GM15510 (cell line): ENCODE results near the gene METTL2B.

Experiments used
- POLR2A ChIP-seq: IDR thresholded peaks from 3 replicates; pipeline ENCODE4 v1.6.1; 2011; ENCODE audit warnings: borderline replicate concordance; ENCODE audit not compliant: insufficient read length; ENCODE audit errors: extremely low read depth

METTL2B gene

GRCh38 chr7:128476402-128477335, at the start of gene METTL2B:
Gene METTL2B, plus strand, starts transcription at chr7:128476748. Its CDS starts 18 bp downstream, at chr7:128476766.
- peak; percentile 73 for TF ChIP-seq POLR2A

GRCh38 chr7:128427289-128427891, 49.2 kb upstream of the METTL2B start:
- TF ChIP-seq POLR2A: no peak

GRCh38 chr7:128430207-128430606, 46.3 kb upstream of the METTL2B start:
- no peak for TF ChIP-seq POLR2A

- TF ChIP-seq POLR2A: no peak
Observed at GRCh38 chr7:128431221-128431620, 45.3 kb upstream of the METTL2B start.

- no peak for TF ChIP-seq POLR2A
Observed at GRCh38 chr7:128431754-128432153, 44.8 kb upstream of the METTL2B start.

GRCh38 chr7:128434413-128435326, 41.9 kb upstream of the METTL2B start:
- no peak for TF ChIP-seq POLR2A

- TF ChIP-seq POLR2A: no peak
Observed at GRCh38 chr7:128435327-128435686, 41.2 kb upstream of the METTL2B start.

GRCh38 chr7:128437426-128438332, 38.9 kb upstream of the METTL2B start:
- no peak for TF ChIP-seq POLR2A

GRCh38 chr7:128442356-128442755, 34.2 kb upstream of the METTL2B start:
- TF ChIP-seq POLR2A: no peak

- TF ChIP-seq POLR2A: no peak
Observed at GRCh38 chr7:128443831-128444600, 32.5 kb upstream of the METTL2B start.

- no peak for TF ChIP-seq POLR2A
Observed at GRCh38 chr7:128446306-128446705, 30.2 kb upstream of the METTL2B start.

- TF ChIP-seq POLR2A: no peak
Observed at GRCh38 chr7:128447941-128448564, 28.5 kb upstream of the METTL2B start.
